H1 (cell line): ENCODE results near the gene PDIA5. TPM values are rescaled to one million over a fixed set of nuclear protein-coding genes. Genes with fewer than 3 reads are reported as not detected.

ENCODE experiments used
- CTCF ChIA-PET: fragments of 300-600 bp; sonication (Branson Sonifier 250); formaldehyde crosslinking; loops from one replicate; lab custom pipeline; 2021; ENCODE audit not compliant: partially characterized antibody; lab: Charles Lee
- POLR2A ChIA-PET: fragments of 300-600 bp; sonication (Branson Sonifier 250); formaldehyde crosslinking; loops from one replicate; lab custom pipeline; 2021; ENCODE audit warnings: inconsistent platforms; ENCODE audit not compliant: partially characterized antibody; lab: Charles Lee
- DNase-seq, 2 experiments: peaks; one replicate each; pipeline versions ENCODE4 v3.0.0 to v3.0.0-alpha.2; 2010 to 2022; ENCODE audit warnings: low spot score in 2 of 2, low read depth in 1 of 2, mixed read lengths in 1 of 2
- FAIRE-seq: peaks from 2 replicates; lab custom pipeline; 2011; peaks lifted over from hg19 to GRCh38; lab: Jason Lieb, UNC
- H2AFZ ChIP-seq: 2 replicates; pipeline ENCODE4 v1.8.1; 2012; ENCODE audit warnings: low read length, inconsistent platforms
- H2AK5ac ChIP-seq: 2 replicates; pipeline ENCODE4 v1.6.1; 2013; ENCODE audit warnings: low read depth, low read length
- H2BK120ac ChIP-seq: replicated peaks from 2 replicates; pipeline ENCODE3; 2013; ENCODE audit warnings: low read depth, low read length, inconsistent platforms
- H2BK12ac ChIP-seq: 2 replicates; pipeline ENCODE4 v1.6.1; 2013; ENCODE audit warnings: low read depth, low read length
- H2BK15ac ChIP-seq: 2 replicates; pipeline ENCODE4 v1.6.1; 2013; ENCODE audit warnings: low read length
- H2BK20ac ChIP-seq: 2 replicates; pipeline ENCODE4 v1.6.1; 2013; ENCODE audit warnings: low read length
- H2BK5ac ChIP-seq: 2 replicates; pipeline ENCODE4 v1.6.1; 2013; ENCODE audit warnings: low read depth, low read length
- H3K14ac ChIP-seq: 2 replicates; pipeline ENCODE4 v1.6.1; 2013; ENCODE audit warnings: inconsistent platforms; ENCODE audit not compliant: insufficient read length
- H3K18ac ChIP-seq: 2 replicates; pipeline ENCODE4 v1.6.1; 2013; ENCODE audit warnings: low read length; ENCODE audit errors: extremely low read depth
- H3K23ac ChIP-seq: 2 replicates; pipeline ENCODE4 v1.6.1; 2013; ENCODE audit warnings: inconsistent platforms; ENCODE audit not compliant: insufficient read length
- H3K23me2 ChIP-seq: 2 replicates; pipeline ENCODE4 v1.6.1; 2013; ENCODE audit warnings: low read depth, low read length
- H3K27ac ChIP-seq: 2 replicates; pipeline ENCODE4 v1.6.1; 2011; ENCODE audit warnings: low read depth, low read length, inconsistent platforms
- H3K27me3 ChIP-seq, 4 experiments: replicated peaks in 1 of 4; 1 replicate in 1 of 4; 2 replicates in 3 of 4; pipeline versions ENCODE4 v1.6.1 to v1.8.1; 2011 to 2013; ENCODE audit warnings: low read length in 3 of 4, mild to moderate bottlenecking in 3 of 4, inconsistent platforms in 2 of 4, mixed read lengths in 2 of 4, moderate library complexity in 1 of 4; ENCODE audit not compliant: control insufficient read depth in 3 of 4, insufficient read depth in 3 of 4; ENCODE audit errors: extremely low read depth in 1 of 4
- H3K36me3 ChIP-seq, 4 experiments: 2 replicates each; pipeline versions ENCODE4 v1.6.1 to v1.8.1; 2011 to 2013; ENCODE audit warnings: mild to moderate bottlenecking in 4 of 4, low read length in 3 of 4, moderate library complexity in 2 of 4, control low read depth in 1 of 4, inconsistent platforms in 1 of 4; ENCODE audit not compliant: insufficient read depth in 4 of 4, control insufficient read depth in 2 of 4
- H3K4ac ChIP-seq: replicated peaks from 2 replicates; pipeline ENCODE3; 2013; ENCODE audit warnings: low read length, low read depth, mixed read lengths, inconsistent platforms; ENCODE audit not compliant: insufficient read length
- H3K4me1 ChIP-seq, 4 experiments: replicated peaks in 1 of 4; 1 replicate in 1 of 4; 2 replicates in 3 of 4; pipeline versions ENCODE4 v1.6.1 to v1.8.1; 2011 to 2013; ENCODE audit warnings: low read length in 3 of 4, inconsistent platforms in 2 of 4, mixed read lengths in 1 of 4; ENCODE audit not compliant: insufficient read depth in 4 of 4, control insufficient read depth in 3 of 4
- H3K4me2 ChIP-seq, 2 experiments: 2 replicates each; pipeline versions ENCODE4 v1.6.1 to v1.8.1; 2011 to 2013; ENCODE audit warnings: low read depth in 2 of 2, low read length in 2 of 2, control low read depth in 1 of 2, inconsistent platforms in 1 of 2, mild to moderate bottlenecking in 1 of 2; ENCODE audit not compliant: insufficient read depth in 1 of 2
- H3K4me3 ChIP-seq, 4 experiments: fragments of 200-600, 300-600 bp in 1 of 4; sonication (generic), shearing (Covaris generic), sonication (Bioruptor Twin) in 1 of 4; 2 replicates each; pipeline versions ENCODE4 v1.5.1 to v1.8.1; 2011 to 2016; ENCODE audit warnings: low read length in 4 of 4, low read depth in 3 of 4, control low read depth in 2 of 4, inconsistent platforms in 2 of 4, mild to moderate bottlenecking in 2 of 4, mixed read lengths in 1 of 4, moderate library complexity in 1 of 4; ENCODE audit not compliant: insufficient read depth in 2 of 4; ENCODE audit errors: extremely low read depth in 1 of 4
- H3K56ac ChIP-seq: replicated peaks from 2 replicates; pipeline ENCODE3; 2013; ENCODE audit warnings: low read depth, mild to moderate bottlenecking, mixed read lengths, low read length, inconsistent platforms; ENCODE audit not compliant: insufficient read length
- H3K79me1 ChIP-seq: 2 replicates; pipeline ENCODE4 v1.6.1; 2013; ENCODE audit warnings: low read depth, low read length, control low read depth
- H3K79me2 ChIP-seq, 2 experiments: 2 replicates each; pipeline versions ENCODE4 v1.6.1 to v1.8.1; 2012 to 2013; ENCODE audit warnings: low read length in 2 of 2, mild to moderate bottlenecking in 2 of 2, inconsistent platforms in 1 of 2; ENCODE audit not compliant: insufficient read depth in 2 of 2, control insufficient read depth in 1 of 2
- H3K9ac ChIP-seq, 4 experiments: replicated peaks in 1 of 4; 1 replicate in 1 of 4; 2 replicates in 3 of 4; pipeline versions ENCODE4 v1.6.1 to v1.8.1; 2011 to 2013; ENCODE audit warnings: low read depth in 3 of 4, low read length in 3 of 4, control low read depth in 2 of 4, mild to moderate bottlenecking in 2 of 4, moderate library complexity in 2 of 4, inconsistent platforms in 1 of 4; ENCODE audit errors: extremely low read depth in 1 of 4
- H3K9me3 ChIP-seq, 2 experiments: 2 replicates each; pipeline versions ENCODE4 v1.6.1 to v1.8.1; 2012 to 2013; ENCODE audit warnings: mild to moderate bottlenecking in 2 of 2, moderate library complexity in 2 of 2, control low read depth in 1 of 2, inconsistent platforms in 1 of 2, low read depth in 1 of 2, low read length in 1 of 2, mixed read lengths in 1 of 2; ENCODE audit not compliant: insufficient read depth in 2 of 2
- H4K20me1 ChIP-seq, 2 experiments: replicated peaks in 1 of 2; 2 replicates each; pipeline versions ENCODE3 to v1.8.1; 2011 to 2013; ENCODE audit warnings: inconsistent platforms in 2 of 2, low read length in 2 of 2, mild to moderate bottlenecking in 1 of 2; ENCODE audit not compliant: insufficient read depth in 2 of 2, control insufficient read depth in 1 of 2
- H4K5ac ChIP-seq: 2 replicates; pipeline ENCODE4 v1.6.1; 2013; ENCODE audit warnings: low read length, low read depth, mixed read lengths, inconsistent platforms; ENCODE audit not compliant: insufficient read length
- H4K8ac ChIP-seq: 2 replicates; pipeline ENCODE4 v1.8.0; 2013; ENCODE audit warnings: mild to moderate bottlenecking, moderate library complexity, low read length, inconsistent platforms; ENCODE audit not compliant: insufficient read depth; ENCODE audit errors: extremely low read depth
- H4K91ac ChIP-seq: replicated peaks from 2 replicates; pipeline ENCODE3; 2013; ENCODE audit warnings: low read length, mixed read lengths, inconsistent platforms; ENCODE audit not compliant: insufficient read length
- CEBPB ChIP-seq: IDR thresholded peaks from 2 replicates; pipeline ENCODE4 v1.6.1; 2012; ENCODE audit warnings: low read depth, low read length
- CHD2 ChIP-seq: IDR thresholded peaks from 2 replicates; pipeline ENCODE4 v1.6.1; 2012; ENCODE audit warnings: low read length, improper control_type of control experiment
- GTF2F1 ChIP-seq: IDR thresholded peaks from 2 replicates; pipeline ENCODE4 v1.6.1; 2012; ENCODE audit warnings: low read depth, low read length, improper control_type of control experiment, borderline replicate concordance
- HDAC6 ChIP-seq: IDR thresholded peaks from one replicate; pipeline ENCODE4 v1.7.1; 2012; ENCODE audit warnings: low read depth, mild to moderate bottlenecking, inconsistent platforms, low read length, moderate library complexity
- KDM1A ChIP-seq: fragments of 200-600, 300-600 bp; sonication (generic); IDR thresholded peaks from 2 replicates; pipeline ENCODE4 v1.7.1; 2016; ENCODE audit warnings: mild to moderate bottlenecking, low read length, borderline replicate concordance
- NANOG ChIP-seq: IDR thresholded peaks from 2 replicates; pipeline ENCODE4 v1.6.1; 2011; ENCODE audit warnings: low read length, low read depth, mild to moderate bottlenecking, inconsistent platforms; ENCODE audit not compliant: insufficient read depth, poor library complexity, severe bottlenecking
- RBBP5 ChIP-seq: IDR thresholded peaks from 2 replicates; pipeline ENCODE4 v1.7.1; 2012; ENCODE audit warnings: low read depth, mild to moderate bottlenecking, inconsistent platforms, low read length, moderate library complexity, borderline replicate concordance
- SAP30 ChIP-seq: fragments of 300-600 bp; sonication (generic); IDR thresholded peaks from 2 replicates; pipeline ENCODE4 v1.7.1; 2012; ENCODE audit warnings: low read length, moderate library complexity, mild to moderate bottlenecking, inconsistent platforms; ENCODE audit not compliant: insufficient read depth, insufficient replicate concordance
- SIRT6 ChIP-seq: IDR thresholded peaks from one replicate; pipeline ENCODE4 v1.7.1; 2012; ENCODE audit warnings: low read length, inconsistent platforms
- WGBS, 2 experiments: shearing (Covaris generic) in 1 of 2; methylation state at CpG; one replicate each; pipeline versions ENCODE4 v1.1.6 to v1.1.7; 2013 to 2015; ENCODE audit warnings: low lambda C conversion rate in 2 of 2, mixed read lengths in 2 of 2, inconsistent platforms in 1 of 2, low coverage in 1 of 2, missing lambda C conversion rate in 1 of 2; ENCODE audit not compliant: insufficient replicate concordance in 2 of 2, insufficient coverage in 1 of 2, insufficient read length in 1 of 2; ENCODE audit errors: extremely low coverage in 1 of 2, missing lambda C conversion rate in 1 of 2; 5-methylcytosine and 5-hydroxymethylcytosine counted together
- polyA plus RNA-seq, 7 experiments: library from polyadenylated mRNA; depleted of rRNA in 3 of 7; stranded (reverse) in 5 of 7; unstranded in 2 of 7; fragments of >200 nt in 5 of 7; fragments of 200-250 nt in 2 of 7; gene quantifications; 1 replicate in 5 of 7; 2 replicates in 1 of 7; 4 replicates in 1 of 7; pipeline versions ENCODE4 v1.2.1 to v1.2.3, GENCODE V29; 2011 to 2013; ENCODE audit warnings: missing spikeins in 2 of 7, mixed read lengths in 2 of 7
- total RNA-seq: library from RNA; stranded (reverse); fragmentation: NEBNext Ultra II Directional; extraction: Animal tissue kit (Norgen Biotek cat#: 25700); gene quantifications from 2 replicates; pipeline ENCODE4 v1.2.1, GENCODE V29; 2021

The PDIA5 gene
- total and polyA plus RNA-seq, 2 of the 8 experiments (the other 6 are each of a cell fraction or from before 2014, with no cell fraction given): 18.2 to 32.8 TPM

DNA sequence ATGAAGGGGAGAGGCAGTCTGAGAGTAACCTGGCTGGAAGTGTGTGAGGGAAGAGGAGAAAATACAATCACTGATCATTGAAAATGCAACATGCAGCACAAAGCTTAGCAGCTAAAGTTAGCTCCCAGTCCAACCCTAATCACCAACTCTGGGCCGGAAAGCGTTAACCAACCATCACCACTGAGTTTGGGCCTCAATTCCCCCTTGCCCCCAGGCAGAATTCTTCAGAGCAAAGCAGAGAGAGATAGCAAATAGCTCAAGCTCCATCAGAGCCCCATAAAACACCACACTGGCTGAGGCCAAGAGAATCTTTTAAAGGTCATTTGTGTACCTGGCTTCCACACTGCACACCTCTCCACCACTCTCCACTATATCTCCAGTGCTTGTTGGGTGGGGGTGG lies 16.2 kb upstream of the PDIA5 start:
- H3K4me3 ChIP-seq: no peak overlapping the region
- no peak overlapping the region for H2BK120ac ChIP-seq
- H4K5ac ChIP-seq: no peak overlapping the region
- no peak overlapping the region for H3K14ac ChIP-seq
- H4K20me1 ChIP-seq: no peaks in the 10 kb centered on the region
- H2AK5ac ChIP-seq: no peak overlapping the region
- no peak overlapping the region for H2BK5ac ChIP-seq
- ChIA-PET CTCF (interaction anchor here (0.8 to 1.6 kb wide), 4 partner anchors 18 to 372 kb away, joined by 3 to 4 read pairs (median 3); no protein-coding TSS in a partner anchor), POLR2A (no interaction called here)
- H3K4me2 ChIP-seq: no peak overlapping the region
- no peak overlapping the region for H3K18ac ChIP-seq
- H4K8ac ChIP-seq: no peak overlapping the region
- H3K4ac ChIP-seq: no peak overlapping the region
- H3K79me1 ChIP-seq: no peaks in the 10 kb centered on the region
- no peak overlapping the region for H3K27ac ChIP-seq
- H3K23ac ChIP-seq: no peak overlapping the region
- H3K9me3 ChIP-seq: no peaks in the 10 kb centered on the region
- H2BK20ac ChIP-seq: no peak overlapping the region
- H4K91ac ChIP-seq: no peak overlapping the region
- no peak for DNase-seq
- no peaks in the 10 kb centered on the region for H3K23me2 ChIP-seq
- H3K4me1 ChIP-seq: no peaks in the 10 kb centered on the region; a peak in 3 of 7 replicates
- 91% methylated on average over 2 of the region's 2 CpGs; no CpG with 5 or more reads in 1 of the 2 experiments for WGBS, 2 experiments
- no peaks in the 10 kb centered on the region; a peak in 1 of 8 replicates for H3K36me3 ChIP-seq
- no peak overlapping the region for H2BK12ac ChIP-seq
- H3K27me3 ChIP-seq: no peaks in the 10 kb centered on the region
- H3K9ac ChIP-seq: no peak overlapping the region
- 0 out of 2 replicates have a peak overlapping the region, but pooled peaks have one; percentile 16 for H2BK15ac ChIP-seq
- peak overlapping the region; percentile 89; the same call in 1 of the 2 replicates for H2AFZ ChIP-seq
- no peaks in the 10 kb centered on the region for H3K79me2 ChIP-seq
- no peak overlapping the region for H3K56ac ChIP-seq
- FAIRE-seq: no peak
- no peak for TF ChIP-seq CEBPB
- no peak for TF ChIP-seq HDAC6
- no peak for TF ChIP-seq NANOG
- TF ChIP-seq GTF2F1: no peak
- no peak for TF ChIP-seq SAP30
- TF ChIP-seq RBBP5: no peak
- no peak for TF ChIP-seq CHD2
- TF ChIP-seq SIRT6: no peak
- TF ChIP-seq KDM1A: no peak
